HL-60/S4 treated with retinoic acid at 250 ng/mL for 4 days and 3 days (cell line): ENCODE results near the gene B4GALT2.

Experiments
- in situ Hi-C: fragments of 300-500 bp; cut with MboI; formaldehyde crosslinking; loops from 2 replicates; pipeline ENCODE4 v1.7.0; 2022; ENCODE audit warnings: low sequenced_read_pairs

B4GALT2 gene

DNA sequence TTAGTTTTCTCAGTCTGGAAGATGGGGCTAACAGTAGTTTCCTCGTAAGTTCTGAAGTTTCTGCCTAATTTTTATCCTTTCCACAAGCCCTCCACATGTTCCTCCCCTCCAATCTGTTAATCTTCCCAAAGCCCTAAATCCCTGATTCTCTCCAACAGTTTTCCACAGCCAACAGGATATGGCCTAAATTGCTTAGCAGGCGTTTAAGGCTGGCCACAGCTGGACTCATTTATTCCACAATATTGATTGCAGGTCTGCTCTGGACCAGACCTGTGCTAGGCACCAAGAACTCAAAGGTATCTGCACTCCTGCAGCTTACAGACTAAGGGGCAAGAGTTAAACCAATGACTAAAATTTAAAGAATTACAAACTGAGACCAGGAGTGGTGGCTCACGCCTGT is 48.3 kb downstream of the B4GALT2 start:
- in situ Hi-C loops: no loop called here

DNA sequence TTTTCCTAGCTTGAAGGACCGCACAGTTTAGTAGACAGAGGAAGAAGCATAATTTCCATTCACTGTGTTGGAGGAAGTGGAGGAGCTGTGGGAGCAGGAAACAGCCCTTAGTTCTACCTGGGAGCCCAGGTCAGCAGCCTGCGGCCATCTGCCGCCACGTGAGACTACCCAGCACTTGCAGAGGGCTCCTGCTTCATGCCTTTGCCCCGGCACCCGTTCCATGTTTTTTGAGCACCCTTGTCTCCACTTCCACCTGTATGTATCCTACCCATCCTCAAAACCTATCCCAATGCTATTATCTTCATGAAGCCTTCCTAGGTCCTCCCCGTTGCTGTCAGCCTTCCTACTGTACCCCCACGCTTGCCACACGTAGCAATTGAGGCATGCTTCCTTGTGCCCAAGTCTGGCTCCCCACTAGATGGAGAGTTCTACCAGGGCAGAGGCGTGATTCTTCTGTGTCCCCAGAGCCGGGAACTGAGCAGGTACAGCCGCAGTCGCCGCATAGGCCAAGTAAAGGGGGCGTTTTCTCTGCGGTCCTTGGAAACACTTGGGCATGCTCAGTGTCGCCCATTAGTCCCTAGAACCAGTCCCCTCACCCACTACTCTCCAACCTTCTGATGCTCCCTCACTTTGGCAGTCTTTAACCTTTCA is 50.4 kb downstream of the B4GALT2 start:
- in situ Hi-C loops: no loop called here

DNA sequence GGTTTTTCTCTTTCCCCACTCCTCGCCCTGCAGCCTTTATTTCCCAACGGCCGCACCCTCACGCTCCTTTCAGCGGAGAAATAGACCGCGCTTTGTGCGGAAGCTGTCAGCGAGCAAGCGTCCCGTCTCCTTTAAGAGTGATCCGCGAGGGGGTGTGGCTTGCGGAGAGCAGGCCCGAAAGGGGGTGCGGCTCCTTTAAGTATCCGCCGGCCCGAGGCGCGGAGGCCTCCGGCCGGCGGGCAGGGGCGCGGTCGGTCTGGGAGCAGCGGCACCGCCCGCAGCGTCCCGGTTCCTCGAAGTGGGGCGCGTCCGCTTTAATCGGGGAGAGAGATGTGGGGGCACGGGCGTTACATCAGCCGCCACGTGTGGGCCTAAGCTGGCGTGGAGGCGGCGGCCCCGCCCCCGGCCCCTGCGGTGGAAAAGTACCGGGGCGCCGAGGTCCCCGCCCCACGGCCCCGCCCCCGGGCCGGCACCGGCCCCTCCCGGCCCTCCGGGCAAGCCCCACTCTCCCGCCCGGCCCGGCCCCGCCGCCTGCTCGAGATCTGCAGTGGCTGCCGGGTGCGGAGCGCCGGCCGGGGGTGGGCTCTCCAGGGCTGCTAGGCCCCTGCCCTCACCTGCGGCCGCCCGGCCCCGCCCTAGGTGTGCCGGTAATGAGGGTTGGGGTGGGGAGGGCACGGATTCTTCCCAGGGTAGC is 51.0 kb downstream of the B4GALT2 start:
- in situ Hi-C loops: no loop called here

DNA sequence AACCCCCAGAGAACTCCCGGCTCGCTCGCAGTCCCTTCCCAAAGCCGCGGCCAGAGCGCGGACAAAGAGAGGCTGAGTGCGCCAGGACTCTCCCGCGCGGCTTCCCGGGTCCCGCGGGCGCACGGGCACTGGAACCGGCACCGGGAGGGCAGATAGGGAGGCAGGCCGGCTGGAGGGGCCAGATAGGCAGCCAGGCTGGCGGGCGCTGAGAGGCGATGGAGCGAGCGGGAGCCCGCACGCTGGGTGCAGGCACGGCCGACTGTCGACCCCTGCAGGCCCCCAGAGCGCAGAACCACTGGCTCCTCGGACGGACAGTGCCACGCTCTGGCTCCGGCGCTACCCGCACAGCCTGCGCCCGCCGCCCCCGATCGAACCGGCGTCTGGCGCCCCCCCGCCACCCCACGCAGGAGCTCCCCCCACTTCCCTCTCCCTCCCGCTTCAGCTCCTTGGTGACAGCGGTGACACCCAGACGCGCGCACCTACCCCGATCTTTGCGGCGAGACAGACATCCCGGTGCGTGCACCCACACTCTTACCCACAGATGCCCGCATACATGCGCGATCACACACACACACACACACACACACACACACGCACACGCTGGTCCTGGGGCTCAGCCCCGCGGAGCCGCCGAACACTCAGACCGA is 51.7 kb downstream of the B4GALT2 start:
- in situ Hi-C loops: no loop called here

DNA sequence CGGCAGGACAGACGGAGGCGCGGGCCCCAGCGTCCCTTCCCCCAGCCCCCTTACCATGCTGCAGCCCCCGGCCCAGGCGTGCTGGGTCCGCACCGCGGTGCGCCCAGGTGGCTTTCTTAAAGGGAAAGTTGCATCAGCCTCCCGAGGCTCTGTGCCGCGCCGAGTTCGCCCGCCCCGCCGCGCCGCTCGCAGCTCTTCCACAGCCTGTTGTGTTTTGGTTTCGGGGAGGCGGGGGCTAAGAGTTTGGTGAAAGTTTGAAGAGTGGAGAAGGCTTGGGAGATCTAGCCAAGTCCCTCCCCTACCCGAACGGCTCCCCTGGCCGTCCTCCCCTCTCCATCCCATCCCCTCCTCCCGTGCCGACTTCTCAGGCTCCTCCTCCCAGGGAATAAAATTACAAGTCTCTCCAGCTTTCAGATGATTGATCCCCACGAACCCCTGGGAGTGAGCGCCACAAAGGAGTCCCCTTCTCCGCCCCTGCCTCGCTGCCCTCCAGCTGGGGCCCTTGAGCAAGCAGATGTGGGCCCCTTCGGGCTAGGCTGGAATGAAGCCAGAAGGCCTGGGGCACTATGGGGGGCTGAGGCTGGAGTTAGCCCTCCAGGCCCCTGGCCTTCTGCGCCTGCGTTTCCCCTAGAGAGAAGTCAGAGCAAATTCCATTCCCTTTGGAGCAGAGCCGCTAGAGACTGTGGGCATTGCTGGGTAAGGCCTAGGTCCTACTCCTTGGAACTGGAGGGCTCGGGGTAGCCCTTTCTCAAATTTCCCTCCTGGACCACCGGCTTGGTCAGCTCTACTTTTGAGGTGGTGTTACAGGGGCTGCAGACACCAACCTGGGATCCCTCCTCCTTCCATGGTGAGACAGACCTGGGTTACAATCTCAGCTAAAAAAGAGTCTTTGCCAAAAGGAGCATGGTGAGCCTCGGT is 52.5 kb downstream of the B4GALT2 start, which contains the start of gene SLC6A9:
Gene SLC6A9 (minus strand): TSS at position 211 of the 918 bp plus-strand sequence. CDS start 7,185 bp downstream, outside the sequence.
- in situ Hi-C loops: no loop called here

DNA sequence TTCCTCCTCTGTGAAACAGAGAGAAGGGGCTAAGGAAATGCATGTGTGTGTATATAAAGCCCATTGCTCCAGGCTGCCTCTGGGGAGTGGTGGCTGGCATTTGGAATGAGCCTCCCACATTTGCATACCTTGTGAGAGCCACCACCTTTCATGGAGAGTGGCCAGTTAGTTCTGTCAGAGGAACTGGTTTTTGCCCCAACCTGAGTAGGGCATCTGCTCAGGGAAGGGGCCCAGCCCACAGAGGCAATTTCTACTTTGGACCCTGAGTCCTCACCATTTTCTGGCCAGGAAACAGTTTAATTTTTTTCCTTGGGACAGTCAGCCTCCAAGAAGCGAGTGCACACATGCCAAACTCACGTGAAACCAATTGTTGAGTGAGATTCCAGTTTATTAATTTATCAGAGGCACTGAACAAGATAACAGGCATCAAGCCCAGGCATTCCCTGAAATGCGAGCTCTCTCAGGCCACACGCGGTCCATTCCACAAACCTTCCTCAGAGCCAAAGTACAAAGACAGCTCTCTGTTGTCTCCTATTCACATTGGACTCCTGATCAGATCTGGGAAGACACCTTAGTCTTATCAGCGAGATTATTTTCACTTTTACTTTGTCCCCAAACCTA is 53.3 kb downstream of the B4GALT2 start:
- in situ Hi-C loops: no loop called here

DNA sequence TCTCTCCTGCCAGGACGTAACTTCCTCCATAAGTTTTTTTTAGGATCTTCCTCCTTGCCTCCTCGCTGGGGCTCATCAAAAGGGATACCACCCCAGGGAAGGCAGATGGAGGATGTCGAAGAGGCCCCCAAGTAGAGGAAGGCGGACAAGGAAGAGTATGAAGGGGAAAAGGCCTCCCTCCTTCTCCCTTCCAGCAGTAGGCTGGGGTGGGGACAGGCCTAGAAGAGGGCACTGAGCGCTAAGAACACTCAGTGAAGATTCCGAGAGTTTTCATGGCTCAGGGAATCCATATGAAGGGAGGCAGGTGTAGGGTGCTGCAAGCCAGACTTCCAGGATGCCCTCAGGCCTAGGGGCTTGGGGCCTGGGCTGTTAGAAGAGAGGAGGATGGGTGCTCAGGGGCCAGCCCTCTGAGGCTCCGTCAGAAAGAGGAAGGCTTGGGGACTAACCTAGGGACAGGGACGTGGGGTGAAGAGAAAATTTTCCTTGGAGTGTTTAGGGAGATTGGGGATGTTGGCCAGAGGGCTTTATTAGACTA is 54.1 kb downstream of the B4GALT2 start:
- in situ Hi-C loops: no loop called here

DNA sequence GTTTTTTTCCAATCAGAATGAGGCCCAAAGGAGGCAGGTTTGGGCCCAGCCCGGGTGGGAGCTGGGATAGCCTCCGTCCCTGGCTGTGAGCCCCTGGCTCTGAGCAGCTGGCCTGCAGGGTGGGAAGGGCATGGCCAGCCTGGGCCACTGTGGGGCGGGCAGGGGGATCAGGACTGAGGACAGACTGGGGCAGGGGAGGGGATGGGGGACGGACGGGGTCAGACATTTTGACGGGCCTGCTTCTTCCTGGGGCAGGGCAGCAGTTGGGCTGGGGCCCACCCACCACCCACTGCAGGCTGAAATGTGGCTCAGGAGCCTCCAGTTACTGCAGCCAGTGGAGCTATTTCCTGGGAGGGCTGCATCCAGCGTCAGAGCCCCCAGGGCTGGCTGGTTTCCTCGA is 54.7 kb downstream of the B4GALT2 start:
- in situ Hi-C loops: no loop called here

DNA sequence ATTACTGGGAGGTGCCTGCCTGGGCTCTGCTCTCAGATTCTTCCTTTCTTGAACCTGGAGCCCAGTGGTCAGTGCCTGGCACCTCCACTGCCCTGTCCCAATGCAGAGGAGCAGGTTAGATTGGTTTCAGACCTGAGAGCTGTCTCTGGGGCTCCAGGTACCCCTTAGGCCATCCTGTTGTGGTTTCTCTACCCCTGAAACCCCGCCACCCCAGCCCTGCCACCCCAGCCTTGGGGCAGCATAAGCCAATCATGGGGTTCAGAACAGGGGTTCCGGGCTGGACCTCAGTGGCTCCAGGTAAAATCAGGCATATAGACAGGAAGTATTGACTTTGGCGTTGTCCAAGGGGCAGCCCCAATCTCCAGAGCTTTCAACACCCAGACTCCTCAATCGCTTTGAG is 55.4 kb downstream of the B4GALT2 start:
- in situ Hi-C loops: no loop called here

DNA sequence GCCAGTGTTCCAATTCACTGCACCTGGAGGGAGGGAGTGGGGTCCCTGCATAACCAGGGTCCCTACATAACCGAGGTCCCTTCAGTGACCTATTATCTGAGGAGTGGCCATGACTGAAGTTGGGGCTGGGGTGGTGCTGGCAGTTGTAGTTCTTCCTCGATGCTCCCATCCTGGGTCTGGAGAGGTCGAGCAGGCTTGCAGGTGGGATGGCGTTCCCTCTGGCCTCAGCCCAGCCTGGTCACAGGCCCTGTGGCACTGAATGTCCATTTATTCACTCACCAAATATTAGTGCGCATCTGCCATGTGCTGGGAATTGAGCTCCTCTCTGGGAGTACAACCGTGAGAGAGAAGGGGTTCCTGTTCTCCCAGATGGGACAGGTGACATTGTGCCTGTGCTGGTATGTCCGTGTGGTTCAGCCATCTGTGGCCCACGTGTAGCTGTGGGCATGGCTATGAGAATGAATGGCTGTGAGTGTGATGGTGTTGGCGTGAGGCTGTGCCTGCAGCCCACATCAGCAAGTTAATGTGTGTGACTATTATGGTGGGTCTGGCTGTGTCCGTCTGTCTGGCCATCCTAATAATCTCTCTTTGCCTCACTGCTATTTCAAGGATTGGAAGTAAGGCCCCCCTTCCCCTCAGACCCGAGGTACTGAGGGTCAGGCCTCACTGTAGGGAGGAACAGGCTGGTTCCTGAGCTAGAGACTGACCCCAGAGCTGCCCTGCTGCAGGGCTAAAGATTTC is 56.1 kb downstream of the B4GALT2 start:
- in situ Hi-C loops: no loop called here

DNA sequence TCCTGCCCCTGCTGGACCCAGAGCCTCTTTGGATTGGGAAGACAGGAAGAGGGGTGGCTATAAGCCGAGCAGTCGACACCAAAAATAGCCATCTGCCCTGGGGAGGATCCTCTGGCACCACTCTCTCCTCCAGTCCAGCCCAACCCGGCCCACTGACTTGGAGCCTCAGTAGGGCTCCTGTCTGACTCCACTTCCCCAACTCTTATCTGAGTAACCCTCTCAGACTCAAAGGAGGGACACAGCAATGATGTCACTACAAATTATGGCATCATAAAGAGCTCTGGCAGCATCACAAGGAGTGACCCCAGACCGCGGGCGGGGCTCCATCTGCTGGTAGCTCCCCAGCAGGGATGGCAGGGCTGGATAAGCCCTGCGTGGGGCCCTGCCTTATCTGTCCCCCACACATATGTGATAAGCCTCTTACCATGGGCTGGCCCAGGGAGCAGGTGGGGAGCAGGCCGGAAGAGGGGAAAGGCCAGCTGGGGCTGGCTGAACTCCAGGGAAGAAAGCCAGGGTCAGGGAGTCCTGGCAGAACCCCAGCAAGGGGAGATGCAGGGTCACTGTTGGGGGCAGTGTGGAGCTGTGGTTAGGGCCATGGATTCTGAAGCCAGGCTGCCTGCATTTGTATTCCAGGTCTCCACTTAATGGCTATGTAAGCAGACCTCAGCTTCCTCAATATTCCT is 56.9 kb downstream of the B4GALT2 start:
- in situ Hi-C loops: no loop called here

DNA sequence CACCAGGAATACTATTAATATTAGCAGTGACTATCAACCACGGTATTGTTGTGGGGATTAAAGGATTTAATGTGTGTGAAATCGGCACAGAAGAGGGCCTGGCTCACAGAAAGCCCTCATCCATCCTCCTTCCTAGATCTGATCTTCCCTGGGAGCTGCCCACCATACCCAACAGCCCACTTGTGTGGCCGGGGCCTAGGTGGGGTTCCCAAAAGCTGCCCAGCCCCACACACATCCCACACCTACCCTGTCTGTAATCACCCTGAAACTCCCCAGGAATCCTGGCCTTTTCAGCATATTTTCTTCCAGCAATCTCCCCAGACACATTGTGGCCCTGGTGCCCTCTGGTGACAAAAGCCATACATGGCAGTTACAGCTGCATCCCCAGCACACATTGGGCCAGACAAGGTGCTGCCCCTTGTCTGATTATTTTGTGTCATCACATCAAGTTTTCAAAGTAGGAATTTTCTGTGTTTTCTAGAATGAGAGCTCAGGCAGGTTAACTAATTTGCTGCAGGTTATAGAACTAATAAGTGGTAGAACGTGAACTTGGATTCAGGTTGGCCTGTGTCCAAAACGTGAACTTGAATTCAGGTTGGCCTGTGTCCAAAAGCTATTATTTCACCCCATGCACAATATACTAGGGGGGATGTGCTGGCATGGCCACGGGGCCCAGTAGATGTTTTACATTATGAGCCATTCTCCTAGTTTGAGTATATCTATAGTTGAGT is 57.6 kb downstream of the B4GALT2 start:
- in situ Hi-C loops: no loop called here

DNA sequence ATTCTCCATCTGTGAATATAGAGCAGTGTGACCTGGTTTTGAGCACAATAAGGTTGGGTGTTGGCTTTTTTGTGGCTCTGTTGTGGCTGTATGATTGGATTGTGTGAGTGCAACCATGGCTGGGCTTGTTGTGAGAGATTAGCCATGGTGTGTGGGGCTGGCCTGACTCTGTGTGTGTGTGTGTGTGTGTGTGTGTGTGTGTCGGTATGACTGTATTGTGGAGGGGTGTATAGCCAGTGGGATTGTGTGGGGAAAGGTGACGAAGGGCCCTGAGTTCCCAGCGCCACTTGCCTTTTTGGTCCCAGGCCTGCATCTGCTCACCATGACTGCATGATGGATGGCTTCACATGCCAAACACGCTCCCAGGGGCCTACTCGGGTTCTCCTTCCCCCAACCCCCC is 58.1 kb downstream of the B4GALT2 start:
- in situ Hi-C loops: no loop called here

DNA sequence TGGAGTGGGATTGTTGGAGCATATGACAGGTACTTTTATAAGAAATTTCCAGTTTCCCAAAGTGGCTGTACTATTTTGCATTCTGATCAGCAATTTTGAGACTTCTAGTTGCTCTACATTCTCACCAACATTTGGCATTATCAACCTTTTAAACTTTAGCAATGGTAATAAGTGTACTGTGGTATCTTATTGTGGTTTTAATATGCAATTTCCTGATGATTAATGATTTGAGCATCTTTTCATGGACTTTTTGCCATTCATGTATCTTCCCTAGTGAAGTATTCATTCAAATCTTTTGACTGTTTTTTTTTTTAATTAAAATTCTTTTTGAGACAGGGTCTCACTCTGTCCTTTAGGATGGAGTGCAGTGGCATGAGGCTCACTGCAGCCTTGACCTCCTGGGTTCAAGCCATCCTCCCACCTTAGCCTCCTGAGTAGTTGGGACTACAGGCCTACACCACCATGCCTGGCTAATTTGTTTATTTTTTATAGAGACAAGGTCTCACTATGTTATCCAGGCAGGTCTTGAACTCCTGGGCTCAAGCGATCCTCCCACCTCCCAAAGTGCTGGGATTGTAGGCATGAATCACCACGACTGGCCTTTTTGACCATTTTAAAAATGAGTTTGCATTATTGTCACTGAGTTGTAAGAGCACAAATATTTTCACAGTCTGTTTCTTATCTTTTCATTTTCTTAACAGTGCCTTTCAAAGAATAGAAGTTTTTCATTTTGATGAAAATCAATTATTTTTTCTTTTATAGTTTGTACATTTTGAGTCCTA is 60.1 kb downstream of the B4GALT2 start:
- in situ Hi-C loops: no loop called here

DNA sequence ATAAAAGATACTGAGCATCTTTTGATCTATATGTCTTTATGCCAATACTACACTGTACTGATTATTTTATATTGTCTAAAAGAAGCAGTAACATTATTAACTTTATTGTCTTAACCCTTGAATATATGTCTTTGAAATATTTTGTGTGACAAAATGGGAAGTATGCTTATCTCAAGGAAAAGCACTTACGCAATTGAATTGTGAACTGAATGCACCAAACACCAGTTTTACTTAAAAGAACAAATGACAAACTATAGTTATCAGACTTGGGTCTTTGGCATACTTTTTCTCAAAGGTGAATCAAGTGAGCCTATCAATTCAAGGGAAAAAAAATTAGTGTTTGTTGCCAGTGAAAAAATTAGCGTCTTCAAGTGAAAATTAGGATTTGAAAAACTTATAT is 61.4 kb downstream of the B4GALT2 start:
- in situ Hi-C loops: no loop called here
